Measurements from ENCODE around the gene GPR35.

DNA sequence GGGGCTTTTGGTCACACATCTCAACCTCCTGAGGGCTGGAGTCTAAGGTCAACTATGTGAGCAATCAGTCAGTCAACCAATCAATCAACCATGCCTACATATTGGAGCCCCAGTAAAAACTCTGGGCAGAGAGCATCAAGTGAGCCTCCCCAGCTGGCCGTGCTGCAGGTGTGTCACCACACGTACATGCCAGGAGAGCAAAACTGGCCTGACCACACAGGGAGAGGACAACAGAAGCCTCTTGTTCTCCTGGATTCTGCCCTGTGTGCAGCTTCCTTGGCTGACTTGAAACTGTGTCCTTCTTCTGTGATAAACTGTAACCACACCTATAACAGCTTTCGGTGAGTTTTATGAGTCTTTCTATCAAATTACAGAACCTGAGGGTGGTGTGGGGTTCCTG is 25.9 kb downstream of the GPR35 start:
- TF ChIP-seq SRSF1 (optimal IDR thresholded peaks at IDR 0.05; ENCODE audit: low read depth, low read length) = no peak
- TF ChIP-seq, protein P1, sequence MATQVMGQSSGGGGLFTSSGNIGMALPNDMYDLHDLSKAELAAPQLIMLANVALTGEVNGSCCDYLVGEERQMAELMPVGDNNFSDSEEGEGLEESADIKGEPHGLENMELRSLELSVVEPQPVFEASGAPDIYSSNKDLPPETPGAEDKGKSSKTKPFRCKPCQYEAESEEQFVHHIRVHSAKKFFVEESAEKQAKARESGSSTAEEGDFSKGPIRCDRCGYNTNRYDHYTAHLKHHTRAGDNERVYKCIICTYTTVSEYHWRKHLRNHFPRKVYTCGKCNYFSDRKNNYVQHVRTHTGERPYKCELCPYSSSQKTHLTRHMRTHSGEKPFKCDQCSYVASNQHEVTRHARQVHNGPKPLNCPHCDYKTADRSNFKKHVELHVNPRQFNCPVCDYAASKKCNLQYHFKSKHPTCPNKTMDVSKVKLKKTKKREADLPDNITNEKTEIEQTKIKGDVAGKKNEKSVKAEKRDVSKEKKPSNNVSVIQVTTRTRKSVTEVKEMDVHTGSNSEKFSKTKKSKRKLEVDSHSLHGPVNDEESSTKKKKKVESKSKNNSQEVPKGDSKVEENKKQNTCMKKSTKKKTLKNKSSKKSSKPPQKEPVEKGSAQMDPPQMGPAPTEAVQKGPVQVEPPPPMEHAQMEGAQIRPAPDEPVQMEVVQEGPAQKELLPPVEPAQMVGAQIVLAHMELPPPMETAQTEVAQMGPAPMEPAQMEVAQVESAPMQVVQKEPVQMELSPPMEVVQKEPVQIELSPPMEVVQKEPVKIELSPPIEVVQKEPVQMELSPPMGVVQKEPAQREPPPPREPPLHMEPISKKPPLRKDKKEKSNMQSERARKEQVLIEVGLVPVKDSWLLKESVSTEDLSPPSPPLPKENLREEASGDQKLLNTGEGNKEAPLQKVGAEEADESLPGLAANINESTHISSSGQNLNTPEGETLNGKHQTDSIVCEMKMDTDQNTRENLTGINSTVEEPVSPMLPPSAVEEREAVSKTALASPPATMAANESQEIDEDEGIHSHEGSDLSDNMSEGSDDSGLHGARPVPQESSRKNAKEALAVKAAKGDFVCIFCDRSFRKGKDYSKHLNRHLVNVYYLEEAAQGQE (IDR thresholded peaks at IDR 0.05; ENCODE audit: borderline replicate concordance in 1 of 2, low read depth in 1 of 2, low read length in 2 of 2) = no peak
- TF ChIP-seq, protein P2, sequence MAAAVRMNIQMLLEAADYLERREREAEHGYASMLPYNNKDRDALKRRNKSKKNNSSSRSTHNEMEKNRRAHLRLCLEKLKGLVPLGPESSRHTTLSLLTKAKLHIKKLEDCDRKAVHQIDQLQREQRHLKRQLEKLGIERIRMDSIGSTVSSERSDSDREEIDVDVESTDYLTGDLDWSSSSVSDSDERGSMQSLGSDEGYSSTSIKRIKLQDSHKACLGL (CRISPR knock-in tag; IDR thresholded peaks at IDR 0.05) = no peak
- no peak for TF ChIP-seq NBN (conservative IDR thresholded peaks at IDR 0.05)
- no peak for TF ChIP-seq SUZ12 (IDR thresholded peaks at IDR 0.05; ENCODE audit: low read depth, low read length)
- no peak for TF ChIP-seq EZH2 (conservative IDR thresholded peaks at IDR 0.05; ENCODE audit: low read depth, low read length)
- TF ChIP-seq AKAP8 (CRISPR knock-in tag; IDR thresholded peaks at IDR 0.05) = no peak
- TF ChIP-seq ZBTB1 (CRISPR knock-in tag; IDR thresholded peaks at IDR 0.05; ENCODE audit: borderline replicate concordance) = no peak
- no peak for TF ChIP-seq ZKSCAN5 (CRISPR knock-in tag; IDR thresholded peaks at IDR 0.05)
- TF ChIP-seq, protein P3, sequence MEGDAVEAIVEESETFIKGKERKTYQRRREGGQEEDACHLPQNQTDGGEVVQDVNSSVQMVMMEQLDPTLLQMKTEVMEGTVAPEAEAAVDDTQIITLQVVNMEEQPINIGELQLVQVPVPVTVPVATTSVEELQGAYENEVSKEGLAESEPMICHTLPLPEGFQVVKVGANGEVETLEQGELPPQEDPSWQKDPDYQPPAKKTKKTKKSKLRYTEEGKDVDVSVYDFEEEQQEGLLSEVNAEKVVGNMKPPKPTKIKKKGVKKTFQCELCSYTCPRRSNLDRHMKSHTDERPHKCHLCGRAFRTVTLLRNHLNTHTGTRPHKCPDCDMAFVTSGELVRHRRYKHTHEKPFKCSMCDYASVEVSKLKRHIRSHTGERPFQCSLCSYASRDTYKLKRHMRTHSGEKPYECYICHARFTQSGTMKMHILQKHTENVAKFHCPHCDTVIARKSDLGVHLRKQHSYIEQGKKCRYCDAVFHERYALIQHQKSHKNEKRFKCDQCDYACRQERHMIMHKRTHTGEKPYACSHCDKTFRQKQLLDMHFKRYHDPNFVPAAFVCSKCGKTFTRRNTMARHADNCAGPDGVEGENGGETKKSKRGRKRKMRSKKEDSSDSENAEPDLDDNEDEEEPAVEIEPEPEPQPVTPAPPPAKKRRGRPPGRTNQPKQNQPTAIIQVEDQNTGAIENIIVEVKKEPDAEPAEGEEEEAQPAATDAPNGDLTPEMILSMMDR (CRISPR knock-in tag; IDR thresholded peaks at IDR 0.05) = no peak
